ENCODE data around the gene USHBP1. TPM values are rescaled to one million over a fixed set of nuclear protein-coding genes. Genes with fewer than 3 reads are reported as not detected.

The USHBP1 gene
- total and polyA plus RNA-seq, 2 experiments from 2014 or later, result 0.39 to 0.56 TPM

DNA sequence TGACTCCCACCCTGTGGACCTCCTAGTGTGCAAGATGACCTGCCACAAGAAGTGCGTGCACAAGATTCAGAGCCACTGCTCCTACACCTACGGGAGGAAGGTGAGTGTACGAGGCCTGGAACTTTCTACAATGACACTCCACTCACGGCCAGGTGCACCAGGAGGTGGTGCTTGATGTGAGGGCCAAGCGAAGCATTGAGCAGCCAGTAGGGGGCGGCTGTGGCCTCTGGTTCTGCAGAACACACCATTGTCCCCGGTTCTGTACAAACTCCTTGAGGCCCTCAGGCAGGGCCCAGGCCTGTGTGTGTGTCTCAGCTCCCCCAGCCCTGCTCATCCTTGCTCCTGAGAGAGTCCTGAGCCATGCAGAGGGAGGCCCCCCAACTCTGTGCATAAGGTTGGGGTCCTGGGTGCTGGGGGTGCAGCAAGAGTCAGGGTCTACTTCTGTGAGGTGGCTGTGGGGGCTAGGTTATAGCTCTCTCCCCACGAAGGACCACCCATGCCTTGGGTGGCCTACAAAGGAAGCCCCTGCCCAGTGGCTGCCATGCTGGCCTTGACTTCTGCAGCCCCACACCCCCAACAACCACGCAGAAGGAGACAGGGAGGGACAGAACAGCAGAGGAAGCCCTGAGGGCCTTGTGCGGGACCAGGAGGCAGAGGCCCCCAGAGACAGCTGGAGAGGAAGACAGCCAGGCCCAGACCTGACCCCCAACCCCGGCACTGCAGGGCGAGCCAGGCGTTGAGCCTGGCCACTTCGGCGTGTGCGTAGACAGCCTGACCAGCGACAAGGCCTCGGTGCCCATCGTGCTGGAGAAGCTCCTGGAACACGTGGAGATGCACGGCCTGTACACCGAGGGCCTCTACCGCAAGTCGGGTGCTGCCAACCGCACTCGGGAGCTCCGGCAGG, 59.1 kb downstream of the USHBP1 start:
- TF ChIP-seq, protein P1, sequence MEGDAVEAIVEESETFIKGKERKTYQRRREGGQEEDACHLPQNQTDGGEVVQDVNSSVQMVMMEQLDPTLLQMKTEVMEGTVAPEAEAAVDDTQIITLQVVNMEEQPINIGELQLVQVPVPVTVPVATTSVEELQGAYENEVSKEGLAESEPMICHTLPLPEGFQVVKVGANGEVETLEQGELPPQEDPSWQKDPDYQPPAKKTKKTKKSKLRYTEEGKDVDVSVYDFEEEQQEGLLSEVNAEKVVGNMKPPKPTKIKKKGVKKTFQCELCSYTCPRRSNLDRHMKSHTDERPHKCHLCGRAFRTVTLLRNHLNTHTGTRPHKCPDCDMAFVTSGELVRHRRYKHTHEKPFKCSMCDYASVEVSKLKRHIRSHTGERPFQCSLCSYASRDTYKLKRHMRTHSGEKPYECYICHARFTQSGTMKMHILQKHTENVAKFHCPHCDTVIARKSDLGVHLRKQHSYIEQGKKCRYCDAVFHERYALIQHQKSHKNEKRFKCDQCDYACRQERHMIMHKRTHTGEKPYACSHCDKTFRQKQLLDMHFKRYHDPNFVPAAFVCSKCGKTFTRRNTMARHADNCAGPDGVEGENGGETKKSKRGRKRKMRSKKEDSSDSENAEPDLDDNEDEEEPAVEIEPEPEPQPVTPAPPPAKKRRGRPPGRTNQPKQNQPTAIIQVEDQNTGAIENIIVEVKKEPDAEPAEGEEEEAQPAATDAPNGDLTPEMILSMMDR (IDR thresholded peaks at IDR 0.05; ENCODE audit: low read depth, low read length), result peak; percentile 76
- no peaks in the 10 kb centered on the region for H3K27me3 ChIP-seq
- no peak overlapping the region for H3K27ac ChIP-seq
- DNase-seq (ENCODE audit: low read depth in 1 of 2, low spot score in 1 of 2), result peak; percentile 72
- no peak overlapping the region for H3K4me3 ChIP-seq
- H3K9me3 ChIP-seq (ENCODE audit: low read depth), result no peaks in the 10 kb centered on the region
- H3K4me1 ChIP-seq (ENCODE audit: low read depth), result no peaks in the 10 kb centered on the region
- H3K36me3 ChIP-seq, result peaks cover 14% of the 10 kb centered on the region

DNA sequence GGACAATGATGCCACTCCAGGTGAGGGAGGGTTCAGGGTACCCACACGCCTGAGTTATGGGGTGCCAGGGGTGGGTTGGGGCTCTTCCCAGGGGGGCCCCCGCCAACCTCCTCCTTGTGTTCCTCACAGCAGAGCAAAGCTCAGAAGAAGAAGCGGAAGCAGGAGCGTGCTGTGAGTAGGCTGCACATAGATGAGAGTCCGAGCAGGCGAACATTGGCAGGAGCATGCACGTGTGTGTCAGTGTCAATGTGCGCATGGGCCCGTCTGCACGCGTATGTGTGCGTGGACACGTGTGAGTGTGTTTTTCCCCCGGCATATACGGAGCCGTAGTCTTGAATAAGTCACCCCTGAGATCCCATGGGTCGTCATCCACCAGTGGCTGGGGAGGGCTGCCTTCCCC, 61.8 kb downstream of the USHBP1 start:
- H3K4me1 ChIP-seq (ENCODE audit: low read depth), result no peaks in the 10 kb centered on the region
- no peaks in the 10 kb centered on the region for H3K27me3 ChIP-seq
- no peaks in the 10 kb centered on the region for H3K9me3 ChIP-seq (ENCODE audit: low read depth)
- peaks cover 14% of the 10 kb centered on the region for H3K36me3 ChIP-seq
- DNase-seq (ENCODE audit: low read depth in 1 of 2, low spot score in 1 of 2), result no peak
- TF ChIP-seq, protein P1 (IDR thresholded peaks at IDR 0.05; ENCODE audit: low read depth, low read length), result no peak
- no peak overlapping the region for H3K4me3 ChIP-seq
- H3K27ac ChIP-seq, result no peak overlapping the region

DNA sequence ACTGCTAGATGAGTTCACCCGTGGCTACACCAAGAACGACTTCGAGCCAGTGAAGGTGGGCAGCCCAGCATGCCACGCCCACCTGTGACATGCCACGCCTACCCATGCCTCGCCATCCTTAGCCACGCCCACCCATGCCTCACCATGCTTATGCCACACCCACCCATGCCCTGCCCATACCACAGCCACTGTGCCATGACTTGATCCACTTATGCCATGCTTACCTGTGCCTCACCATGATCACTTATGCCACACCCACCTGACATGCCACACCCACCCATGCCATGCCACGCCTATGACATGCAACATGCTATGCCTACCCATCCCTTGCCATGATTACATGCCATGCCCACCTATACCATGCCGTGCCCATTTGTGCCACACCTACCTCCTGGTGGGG, 62.3 kb downstream of the USHBP1 start:
- H3K4me3 ChIP-seq, result no peak overlapping the region
- no peaks in the 10 kb centered on the region for H3K9me3 ChIP-seq (ENCODE audit: low read depth)
- no peaks in the 10 kb centered on the region for H3K27me3 ChIP-seq
- TF ChIP-seq, protein P1 (IDR thresholded peaks at IDR 0.05; ENCODE audit: low read depth, low read length), result no peak
- peaks cover 14% of the 10 kb centered on the region for H3K36me3 ChIP-seq
- DNase-seq (ENCODE audit: low read depth in 1 of 2, low spot score in 1 of 2), result no peak
- H3K27ac ChIP-seq, result no peak overlapping the region
- no peaks in the 10 kb centered on the region for H3K4me1 ChIP-seq (ENCODE audit: low read depth)

DNA sequence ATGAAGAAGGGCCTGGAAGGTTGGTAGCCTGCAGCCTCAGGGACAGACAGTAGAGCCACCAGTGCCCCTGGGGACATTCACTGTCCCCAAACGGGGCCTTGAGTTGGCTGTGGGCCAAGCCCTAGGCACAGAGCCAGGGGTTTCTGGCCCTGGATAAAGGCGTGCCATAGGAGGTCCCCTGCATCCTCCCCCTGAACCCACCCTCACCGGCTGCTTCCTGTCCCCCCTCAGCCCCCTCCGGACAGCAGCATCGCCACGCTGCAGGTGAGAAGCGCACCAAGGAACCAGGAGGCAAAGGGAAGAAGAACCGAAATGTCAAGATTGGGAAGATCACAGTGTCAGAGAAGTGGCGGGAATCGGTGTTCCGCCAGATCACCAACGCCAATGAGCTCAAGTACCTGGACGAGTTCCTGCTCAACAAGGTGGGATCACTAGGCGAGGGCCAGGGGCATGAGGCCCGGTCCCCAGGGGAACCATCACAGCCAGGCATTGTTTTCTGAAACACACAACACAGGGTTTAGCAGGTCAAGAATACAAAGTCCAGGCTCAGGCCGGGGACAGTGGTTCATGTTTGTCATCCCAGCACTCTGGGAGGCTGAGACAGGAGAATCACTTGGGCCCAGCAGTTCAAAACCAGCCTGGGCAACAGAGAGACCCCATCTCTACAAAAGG, 64.0 kb downstream of the USHBP1 start:
- TF ChIP-seq, protein P1 (IDR thresholded peaks at IDR 0.05; ENCODE audit: low read depth, low read length), result no peak
- Histone ChIP-seq H3K27me3 (no peaks in the 10 kb centered on the region), H3K4me1 (ENCODE audit: low read depth) (no peaks in the 10 kb centered on the region), H3K4me3 (no peak overlapping the region), H3K9me3 (ENCODE audit: low read depth) (no peaks in the 10 kb centered on the region), H3K27ac (no peak overlapping the region), H3K36me3 (peaks cover 14% of the 10 kb centered on the region)
- DNase-seq (ENCODE audit: low read depth in 1 of 2, low spot score in 1 of 2), result no peak

Other genes starting within 250 kb of the USHBP1 start
- 31.8 and 53.4 TPM in 2 replicates for gene CPAMD8, start 237.9 kb downstream of the USHBP1 start, total RNA-seq
- 18.1 and 27.1 TPM in 2 replicates for gene CPAMD8, start 237.9 kb downstream of the USHBP1 start, polyA plus RNA-seq
- gene HAUS8, start 189.3 kb downstream of the USHBP1 start, total RNA-seq, result 4.1 and 14.2 TPM in 2 replicates
- gene HAUS8, start 189.3 kb downstream of the USHBP1 start, polyA plus RNA-seq, result 11.5 and 16.3 TPM in 2 replicates
- 47.9 and 50.8 TPM in 2 replicates for gene MYO9B, start 189.0 kb downstream of the USHBP1 start, total RNA-seq
- gene MYO9B, start 189.0 kb downstream of the USHBP1 start, polyA plus RNA-seq, result 17.7 and 20.8 TPM in 2 replicates
- gene USE1, start 49.4 kb downstream of the USHBP1 start, total RNA-seq, result 24.3 and 38.1 TPM in 2 replicates
- 28.5 and 47.8 TPM in 2 replicates for gene USE1, start 49.4 kb downstream of the USHBP1 start, polyA plus RNA-seq
- gene OCEL1, start 38.5 kb downstream of the USHBP1 start, total RNA-seq, result 9.3 and 14.5 TPM in 2 replicates
- gene OCEL1, start 38.5 kb downstream of the USHBP1 start, polyA plus RNA-seq, result 31.3 and 42.5 TPM in 2 replicates
- 147 and 173 TPM in 2 replicates for gene NR2F6, start 18.8 kb downstream of the USHBP1 start, total RNA-seq
- 124 and 141 TPM in 2 replicates for gene NR2F6, start 18.8 kb downstream of the USHBP1 start, polyA plus RNA-seq
- 115 and 141 TPM in 2 replicates for gene BABAM1, start 2.7 kb upstream of the USHBP1 start, total RNA-seq
- 136 and 140 TPM in 2 replicates for gene BABAM1, start 2.7 kb upstream of the USHBP1 start, polyA plus RNA-seq
- gene ANKLE1, start 17.2 kb upstream of the USHBP1 start, total RNA-seq, result 1.9 and 5.7 TPM in 2 replicates
- gene ANKLE1, start 17.2 kb upstream of the USHBP1 start, polyA plus RNA-seq, result 1.1 and 3.3 TPM in 2 replicates
- gene ABHD8, start 38.7 kb upstream of the USHBP1 start, total RNA-seq, result 41.6 and 50.6 TPM in 2 replicates
- 38.1 and 46.8 TPM in 2 replicates for gene ABHD8, start 38.7 kb upstream of the USHBP1 start, polyA plus RNA-seq
- 274 and 304 TPM in 2 replicates for gene MRPL34, start 41.1 kb upstream of the USHBP1 start, total RNA-seq
- 172 and 184 TPM in 2 replicates for gene MRPL34, start 41.1 kb upstream of the USHBP1 start, polyA plus RNA-seq
- gene DDA1, start 44.8 kb upstream of the USHBP1 start, total RNA-seq, result 45.4 and 47.6 TPM in 2 replicates
- 53.3 and 55.2 TPM in 2 replicates for gene DDA1, start 44.8 kb upstream of the USHBP1 start, polyA plus RNA-seq
- 14.4 and 21.1 TPM in 2 replicates for gene ANO8, start 70.1 kb upstream of the USHBP1 start, total RNA-seq
- gene ANO8, start 70.1 kb upstream of the USHBP1 start, polyA plus RNA-seq, result 2.8 and 3.6 TPM in 2 replicates
- 78.6 and 95.6 TPM in 2 replicates for gene GTPBP3, start 72.8 kb upstream of the USHBP1 start, total RNA-seq
- 34.9 and 53.4 TPM in 2 replicates for gene GTPBP3, start 72.8 kb upstream of the USHBP1 start, polyA plus RNA-seq
- 2.1 and 4.3 TPM in 2 replicates for gene PLVAP, start 112.6 kb upstream of the USHBP1 start, total RNA-seq
- 4.2 and 6.1 TPM in 2 replicates for gene PLVAP, start 112.6 kb upstream of the USHBP1 start, polyA plus RNA-seq
- 1.4 and 2.2 TPM in 2 replicates for gene CCDC194, start 129.5 kb upstream of the USHBP1 start, total RNA-seq
- gene CCDC194, start 129.5 kb upstream of the USHBP1 start, polyA plus RNA-seq, result 2.3 and 3.0 TPM in 2 replicates
- 69.3 and 166 TPM in 2 replicates for gene BST2, start 140.9 kb upstream of the USHBP1 start, total RNA-seq
- gene BST2, start 140.9 kb upstream of the USHBP1 start, polyA plus RNA-seq, result 91.8 and 184 TPM in 2 replicates
- 133 and 148 TPM in 2 replicates for gene MVB12A, start 155.3 kb upstream of the USHBP1 start, total RNA-seq
- gene MVB12A, start 155.3 kb upstream of the USHBP1 start, polyA plus RNA-seq, result 130 and 148 TPM in 2 replicates
- gene TMEM221, start 183.9 kb upstream of the USHBP1 start, total RNA-seq, result 3.2 and 3.3 TPM in 2 replicates
- gene TMEM221, start 183.9 kb upstream of the USHBP1 start, polyA plus RNA-seq, result 5.7 and 6.0 TPM in 2 replicates
- not detected in 2 replicates for gene NXNL1, start 196.2 kb upstream of the USHBP1 start, total RNA-seq
- gene NXNL1, start 196.2 kb upstream of the USHBP1 start, polyA plus RNA-seq, result 0.16 TPM in 1 of 2 replicates, not detected in the other
- 28.5 and 40.4 TPM in 2 replicates for gene SLC27A1, start 205.8 kb upstream of the USHBP1 start, total RNA-seq
- 30.1 and 31.8 TPM in 2 replicates for gene SLC27A1, start 205.8 kb upstream of the USHBP1 start, polyA plus RNA-seq
- gene PGLS, start 246.9 kb upstream of the USHBP1 start, total RNA-seq, result 150 and 177 TPM in 2 replicates
- 116 and 118 TPM in 2 replicates for gene PGLS, start 246.9 kb upstream of the USHBP1 start, polyA plus RNA-seq

Measured in cardiac muscle cell (in vitro differentiated cells and primary cell).